PC-3 (cell line): ENCODE data around the gene CRB1. TPM values are rescaled to one million over a fixed set of nuclear protein-coding genes. Genes with fewer than 3 reads are reported as not detected.

Source experiments
- ATAC-seq: fragments of 200-7000 bp; cut with Tn5 transposase; 2 replicates; pipeline ENCODE4 v1.9.1; 2020; ENCODE audit warnings: mild to moderate bottlenecking, moderate library complexity
- BruUV-seq: library from RNA; stranded (reverse); fragments of 400-500 nt; replicated peaks from 2 replicates; lab custom pipeline; 2021; lab: Mats Ljungman, UMichigan
- CTCF ChIA-PET: fragments of 300-600 bp; sonication (Branson Sonifier 250); formaldehyde crosslinking; loops from one replicate; lab custom pipeline; 2022; ENCODE audit warnings: antibody characterized with exemption; lab: Charles Lee
- POLR2A ChIA-PET: fragments of 300-600 bp; sonication (Branson Sonifier 250); formaldehyde crosslinking; loops from one replicate; lab custom pipeline; 2022; ENCODE audit warnings: antibody characterized with exemption; ENCODE audit not compliant: unreplicated experiment; lab: Charles Lee
- DNase-seq: peaks from one replicate; pipeline ENCODE4 v3.0.0-alpha.2; 2015
- H2AFZ ChIP-seq: fragments of 300-600 bp; sonication (generic); 2 replicates; pipeline ENCODE4 v1.6.0; 2016; ENCODE audit warnings: antibody characterized with exemption, low read length
- H3F3A ChIP-seq: fragments of 300-600 bp; sonication (generic); one replicate; pipeline ENCODE4 v1.6.0; 2017; ENCODE audit warnings: antibody characterized with exemption, low read length, control low read depth, mild to moderate bottlenecking; ENCODE audit not compliant: unreplicated experiment
- H3K27ac ChIP-seq: fragments of 300-600 bp; sonication (generic); 2 replicates; pipeline ENCODE4 v1.5.1; 2016; ENCODE audit warnings: mild to moderate bottlenecking, low read length
- H3K27me3 ChIP-seq: fragments of 300-600 bp; sonication (generic); 2 replicates; pipeline ENCODE4 v1.6.1; 2016; ENCODE audit warnings: low read length, mixed read lengths
- H3K36me3 ChIP-seq: fragments of 300-600 bp; sonication (generic); 2 replicates; pipeline ENCODE4 v1.6.1; 2016; ENCODE audit warnings: low read depth, mixed run types, low read length, mixed read lengths
- H3K4me1 ChIP-seq: fragments of 300-600 bp; sonication (generic); 2 replicates; pipeline ENCODE4 v1.5.1; 2016; ENCODE audit warnings: low read length; ENCODE audit not compliant: insufficient read depth
- H3K4me2 ChIP-seq: fragments of 300-600 bp; sonication (generic); 2 replicates; pipeline ENCODE4 v1.6.0; 2016; ENCODE audit warnings: low read length
- H3K4me3 ChIP-seq: fragments of 300-600 bp; sonication (generic); 2 replicates; pipeline ENCODE4 v1.5.1; 2016; ENCODE audit warnings: mild to moderate bottlenecking, low read length, mixed read lengths
- H3K79me2 ChIP-seq: fragments of 300-600 bp; sonication (generic); 2 replicates; pipeline ENCODE4 v1.6.1; 2017; ENCODE audit warnings: low read length, mixed read lengths
- H3K9ac ChIP-seq: fragments of 300-600 bp; sonication (generic); 2 replicates; pipeline ENCODE4 v1.6.0; 2016; ENCODE audit warnings: mild to moderate bottlenecking, low read length
- H3K9me2 ChIP-seq: fragments of 300-600 bp; sonication (generic); replicated peaks from 2 replicates; pipeline ENCODE4 v1.6.1; 2016; ENCODE audit warnings: mixed run types, low read length, mixed read lengths
- H3K9me3 ChIP-seq: fragments of 300-600 bp; sonication (generic); 2 replicates; pipeline ENCODE4 v1.6.1; 2016; ENCODE audit warnings: low read length, mixed read lengths
- H4K20me1 ChIP-seq: fragments of 300-600 bp; sonication (generic); 2 replicates; pipeline ENCODE4 v1.6.1; 2016; ENCODE audit warnings: low read length, mixed read lengths
- EZH2 ChIP-seq: fragments of 300-600 bp; sonication (generic); IDR thresholded peaks from one replicate; pipeline ENCODE4 v1.6.1; 2017; ENCODE audit warnings: antibody characterized with exemption, mild to moderate bottlenecking, low read length; ENCODE audit not compliant: unreplicated experiment
- EZH2phosphoT487 ChIP-seq: fragments of 300-600 bp; sonication (generic); IDR thresholded peaks from 2 replicates; pipeline ENCODE4 v1.6.1; 2018; ENCODE audit warnings: mild to moderate bottlenecking, antibody characterized with exemption, low read length, borderline replicate concordance
- intact Hi-C: fragments of 100-400 bp; cut with micrococcal nuclease; formaldehyde crosslinking; loops from 2 replicates; pipeline ENCODE4 v1.9.0; 2023
- total RNA-seq: library from RNA; depleted of rRNA; stranded (reverse); fragments of >200 nt; gene quantifications from 2 replicates; pipeline ENCODE4 v1.2.3, GENCODE V29; 2014
- TF ChIP-seq, protein P1 (sequence below): fragments of 300-600 bp; sonication (generic); conservative IDR thresholded peaks from 2 replicates; pipeline ENCODE4 v1.5.1; 2017; ENCODE audit warnings: antibody characterized with exemption, low read depth, mild to moderate bottlenecking, low read length

Gene CRB1
- total RNA-seq, 1 experiment from 2014 or later = 0.07 TPM

DNA sequence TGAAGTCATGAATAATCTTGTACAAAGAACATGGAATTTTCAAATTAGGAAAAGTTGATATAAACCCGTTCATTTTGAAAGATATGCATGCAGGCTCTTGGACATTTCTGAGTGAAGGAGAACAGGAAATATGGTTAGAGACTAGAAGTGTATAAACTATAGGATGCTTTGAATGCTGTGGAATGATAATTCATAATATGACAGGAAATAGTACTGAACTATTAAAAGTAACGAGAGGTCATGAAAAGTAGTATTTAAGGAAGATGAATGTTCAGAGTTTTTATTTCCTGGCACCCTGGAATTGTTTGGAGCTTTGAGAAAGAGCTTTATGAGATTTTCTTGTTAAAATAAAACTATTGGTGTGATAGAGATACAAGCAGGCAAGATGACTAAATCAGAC, 18.7 kb upstream of the CRB1 start:
- Histone ChIP-seq H3K9me2 (no peaks in the 10 kb centered on the region), H3F3A (no peaks in the 10 kb centered on the region), H3K36me3 (no peaks in the 10 kb centered on the region), H3K27me3 (no peaks in the 10 kb centered on the region), H3K9ac (no peak overlapping the region), H3K4me2 (no peak overlapping the region), H3K4me1 (no peaks in the 10 kb centered on the region), H4K20me1 (no peaks in the 10 kb centered on the region), H3K9me3 (no peaks in the 10 kb centered on the region), H3K79me2 (no peaks in the 10 kb centered on the region), H3K4me3 (no peak overlapping the region), H3K27ac (no peak overlapping the region), H2AFZ (no peak overlapping the region)
- intact Hi-C loops = no loop called here
- DNase-seq = no peak
- ChIA-PET CTCF (no interaction called here), POLR2A (no interaction called here)
- BruUV-seq = no TSS peak
- no peak for ATAC-seq
- TF ChIP-seq, protein P1, sequence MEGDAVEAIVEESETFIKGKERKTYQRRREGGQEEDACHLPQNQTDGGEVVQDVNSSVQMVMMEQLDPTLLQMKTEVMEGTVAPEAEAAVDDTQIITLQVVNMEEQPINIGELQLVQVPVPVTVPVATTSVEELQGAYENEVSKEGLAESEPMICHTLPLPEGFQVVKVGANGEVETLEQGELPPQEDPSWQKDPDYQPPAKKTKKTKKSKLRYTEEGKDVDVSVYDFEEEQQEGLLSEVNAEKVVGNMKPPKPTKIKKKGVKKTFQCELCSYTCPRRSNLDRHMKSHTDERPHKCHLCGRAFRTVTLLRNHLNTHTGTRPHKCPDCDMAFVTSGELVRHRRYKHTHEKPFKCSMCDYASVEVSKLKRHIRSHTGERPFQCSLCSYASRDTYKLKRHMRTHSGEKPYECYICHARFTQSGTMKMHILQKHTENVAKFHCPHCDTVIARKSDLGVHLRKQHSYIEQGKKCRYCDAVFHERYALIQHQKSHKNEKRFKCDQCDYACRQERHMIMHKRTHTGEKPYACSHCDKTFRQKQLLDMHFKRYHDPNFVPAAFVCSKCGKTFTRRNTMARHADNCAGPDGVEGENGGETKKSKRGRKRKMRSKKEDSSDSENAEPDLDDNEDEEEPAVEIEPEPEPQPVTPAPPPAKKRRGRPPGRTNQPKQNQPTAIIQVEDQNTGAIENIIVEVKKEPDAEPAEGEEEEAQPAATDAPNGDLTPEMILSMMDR = no peak
- TF ChIP-seq EZH2phosphoT487 (no peak), EZH2 (no peak)

DNA sequence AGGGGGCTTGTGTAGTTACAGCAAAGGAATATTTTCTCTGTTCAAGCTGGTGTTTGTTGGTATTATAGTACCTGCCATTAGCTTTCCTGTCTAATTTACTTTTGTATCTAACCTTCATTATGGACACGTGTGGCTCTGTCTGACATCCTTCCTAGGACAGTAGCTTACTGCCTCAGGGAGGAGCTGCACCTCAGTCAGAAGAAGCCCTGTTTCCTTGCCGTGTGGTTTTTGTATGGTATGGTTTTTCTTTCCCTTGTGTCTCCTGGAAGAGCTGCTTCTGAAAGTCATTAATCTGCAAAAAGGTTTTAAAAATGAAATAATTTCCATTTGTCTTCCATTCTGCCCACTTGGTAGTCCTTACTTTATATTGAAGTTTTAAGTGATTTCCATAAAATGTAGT, 17.4 kb upstream of the CRB1 start:
- Histone ChIP-seq H3K36me3 (no peaks in the 10 kb centered on the region), H3K4me1 (no peaks in the 10 kb centered on the region), H3K79me2 (no peaks in the 10 kb centered on the region), H2AFZ (no peak overlapping the region), H3K9me3 (no peaks in the 10 kb centered on the region), H3K27me3 (no peaks in the 10 kb centered on the region), H3K27ac (no peak overlapping the region), H3F3A (no peaks in the 10 kb centered on the region), H3K4me2 (no peak overlapping the region), H3K9me2 (no peaks in the 10 kb centered on the region), H3K4me3 (no peak overlapping the region), H3K9ac (no peak overlapping the region), H4K20me1 (no peaks in the 10 kb centered on the region)
- no TSS peak for BruUV-seq
- DNase-seq = no peak
- CTCF ChIA-PET = no interaction called here
- intact Hi-C loops = no loop called here
- POLR2A ChIA-PET = no interaction called here
- ATAC-seq = no peak
- TF ChIP-seq, protein P1 = no peak
- TF ChIP-seq EZH2 (no peak), EZH2phosphoT487 (no peak)

DNA sequence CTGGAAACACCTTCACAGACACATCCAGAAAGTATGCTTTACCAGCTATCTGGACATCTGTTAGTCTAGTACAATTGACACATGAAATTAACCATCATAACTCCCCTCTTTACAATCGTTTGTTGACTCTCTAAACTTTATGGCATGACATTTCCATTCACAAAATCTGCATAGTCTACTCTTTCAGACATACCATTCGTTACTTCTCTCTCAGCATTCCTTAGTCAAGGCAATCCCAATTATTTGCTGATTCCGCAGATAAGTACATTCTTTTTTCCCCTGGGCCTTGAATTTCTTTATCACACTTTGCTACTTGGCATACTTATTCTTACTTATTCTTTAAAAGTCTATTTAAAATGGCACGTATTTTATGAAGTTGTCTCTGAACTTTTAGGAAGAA, 15.1 kb upstream of the CRB1 start:
- CTCF ChIA-PET = no interaction called here

More for the DNA sequence above, 15.1 kb upstream of the CRB1 start:
- intact Hi-C loops = no loop called here
- H3K9me3 ChIP-seq = no peaks in the 10 kb centered on the region
- no peaks in the 10 kb centered on the region for H4K20me1 ChIP-seq
- no peak overlapping the region for H3K4me2 ChIP-seq
- H3K4me3 ChIP-seq = no peak overlapping the region
- no peaks in the 10 kb centered on the region for H3K79me2 ChIP-seq
- H3K9ac ChIP-seq = no peak overlapping the region
- TF ChIP-seq EZH2phosphoT487 (no peak), EZH2 (no peak)
- TF ChIP-seq, protein P1 = no peak
- POLR2A ChIA-PET = no interaction called here
- H2AFZ ChIP-seq = no peak overlapping the region
- no peak for ATAC-seq
- no peak for DNase-seq
- H3K4me1 ChIP-seq = no peaks in the 10 kb centered on the region
- no peaks in the 10 kb centered on the region for H3K36me3 ChIP-seq
- no peak overlapping the region for H3K27ac ChIP-seq
- H3K9me2 ChIP-seq = no peaks in the 10 kb centered on the region
- no TSS peak for BruUV-seq
- no peaks in the 10 kb centered on the region for H3K27me3 ChIP-seq
- H3F3A ChIP-seq = no peaks in the 10 kb centered on the region
